Activated CD8-positive, alpha-beta memory T cell treated with anti-CD3 and anti-CD28 coated beads, Interleukin-2, amount 10 ng/mL, durations not matched to agents 7 days and 5 days (primary cell): Measurements from ENCODE around the gene CFDP1. TPM values are rescaled to one million over a fixed set of nuclear protein-coding genes. Genes with fewer than 3 reads are reported as not detected.

Experiments
- ATAC-seq: fragments of 150-1000 bp; cut with Tn5 transposase; one replicate; pipeline ENCODE4 v1.10.0; 2021; ENCODE audit warnings: moderate library complexity
- CTCF ChIA-PET: fragments of 350-600 bp; sonication (Branson Sonifier 250); formaldehyde crosslinking; loops from one replicate; lab custom pipeline; 2021; ENCODE audit warnings: antibody characterized with exemption; lab: Charles Lee
- DNase-seq: peaks from one replicate; pipeline ENCODE4 v3.0.0-alpha.2; 2020
- H3K27ac Mint-ChIP-seq: one replicate; pipeline ENCODE4 v1.8.0; 2021; ENCODE audit warnings: mild to moderate bottlenecking, mixed read lengths
- H3K27me3 Mint-ChIP-seq: one replicate; pipeline ENCODE4 v1.8.0; 2021; ENCODE audit warnings: mixed read lengths
- H3K36me3 Mint-ChIP-seq: one replicate; pipeline ENCODE4 v1.8.0; 2021; ENCODE audit warnings: mild to moderate bottlenecking, mixed read lengths
- H3K4me1 Mint-ChIP-seq: one replicate; pipeline ENCODE4 v1.8.0; 2021; ENCODE audit warnings: mixed read lengths
- H3K4me3 Mint-ChIP-seq: one replicate; pipeline ENCODE4 v1.8.0; 2021; ENCODE audit warnings: mild to moderate bottlenecking, moderate library complexity, mixed read lengths
- H3K9me3 Mint-ChIP-seq: one replicate; pipeline ENCODE4 v1.8.0; 2022; ENCODE audit warnings: low read depth, mixed read lengths
- total RNA-seq, 2 experiments: library from RNA; stranded (reverse); gene quantifications; one replicate each; pipeline ENCODE4 v1.2.3, GENCODE V29; 2021

Gene CFDP1
- total RNA-seq, 2 experiments from 2014 or later = 31.4 to 44.0 TPM

DNA sequence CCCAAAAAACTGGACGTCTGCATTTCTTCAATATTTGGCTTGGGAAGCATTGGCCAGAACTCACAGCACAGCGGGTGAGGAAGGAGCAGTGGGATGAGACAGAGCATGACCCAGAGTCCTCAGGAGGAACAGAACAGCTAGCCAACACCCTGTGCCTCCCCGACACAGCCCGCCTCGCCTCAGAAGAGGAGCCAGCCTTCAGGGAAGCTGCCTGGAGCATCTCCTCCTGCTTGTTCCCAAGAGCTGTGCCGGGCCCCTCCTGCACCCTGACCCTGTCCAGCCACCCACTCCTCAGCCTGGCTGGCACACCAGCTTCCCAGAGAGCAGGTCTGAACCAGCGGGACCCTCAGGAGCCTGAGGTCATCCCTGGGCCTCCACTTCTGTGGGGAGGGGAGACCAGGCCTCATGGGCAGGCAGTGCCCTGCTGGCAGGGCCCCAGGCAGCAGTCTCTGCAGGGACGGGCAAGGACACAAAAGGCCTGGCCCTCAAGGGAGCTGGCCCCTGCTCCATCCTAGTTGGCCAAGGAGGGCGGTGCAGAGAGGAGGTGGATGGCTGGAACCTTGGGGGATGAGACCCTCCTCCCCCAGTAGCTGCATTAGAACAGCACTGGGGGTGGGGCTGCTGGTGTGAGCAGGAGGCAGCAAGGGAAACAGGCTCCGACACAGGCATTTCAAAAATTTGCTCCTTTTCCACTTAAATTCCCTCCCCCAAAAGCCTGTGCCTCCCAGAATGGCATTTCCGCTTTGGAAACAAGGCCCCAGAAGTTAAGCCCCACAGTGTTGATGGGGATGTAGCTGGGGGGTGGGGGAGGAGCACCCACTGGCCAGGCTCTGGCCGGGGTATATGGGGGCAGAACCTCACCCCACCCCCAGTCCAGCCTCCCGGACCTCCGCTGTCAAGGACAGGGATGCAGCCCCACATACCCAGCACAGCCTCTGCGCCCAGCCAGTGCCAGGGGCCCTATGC lies 180.1 kb downstream of the CFDP1 start:
- DNase-seq = no peak
- CTCF ChIA-PET = interaction anchor here (1.4 kb wide), 1 partner anchor 54 kb away, joined by 4 read pairs; no protein-coding TSS in a partner anchor
- ATAC-seq = no peak
- no peak overlapping the region for H3K27ac Mint-ChIP-seq
- H3K4me1 Mint-ChIP-seq = no peaks in the 10 kb centered on the region
- H3K27me3 Mint-ChIP-seq = peaks cover 57% of the 10 kb centered on the region
- H3K36me3 Mint-ChIP-seq = no peaks in the 10 kb centered on the region
- no peak overlapping the region for H3K4me3 Mint-ChIP-seq
- H3K9me3 Mint-ChIP-seq = no peaks in the 10 kb centered on the region

DNA sequence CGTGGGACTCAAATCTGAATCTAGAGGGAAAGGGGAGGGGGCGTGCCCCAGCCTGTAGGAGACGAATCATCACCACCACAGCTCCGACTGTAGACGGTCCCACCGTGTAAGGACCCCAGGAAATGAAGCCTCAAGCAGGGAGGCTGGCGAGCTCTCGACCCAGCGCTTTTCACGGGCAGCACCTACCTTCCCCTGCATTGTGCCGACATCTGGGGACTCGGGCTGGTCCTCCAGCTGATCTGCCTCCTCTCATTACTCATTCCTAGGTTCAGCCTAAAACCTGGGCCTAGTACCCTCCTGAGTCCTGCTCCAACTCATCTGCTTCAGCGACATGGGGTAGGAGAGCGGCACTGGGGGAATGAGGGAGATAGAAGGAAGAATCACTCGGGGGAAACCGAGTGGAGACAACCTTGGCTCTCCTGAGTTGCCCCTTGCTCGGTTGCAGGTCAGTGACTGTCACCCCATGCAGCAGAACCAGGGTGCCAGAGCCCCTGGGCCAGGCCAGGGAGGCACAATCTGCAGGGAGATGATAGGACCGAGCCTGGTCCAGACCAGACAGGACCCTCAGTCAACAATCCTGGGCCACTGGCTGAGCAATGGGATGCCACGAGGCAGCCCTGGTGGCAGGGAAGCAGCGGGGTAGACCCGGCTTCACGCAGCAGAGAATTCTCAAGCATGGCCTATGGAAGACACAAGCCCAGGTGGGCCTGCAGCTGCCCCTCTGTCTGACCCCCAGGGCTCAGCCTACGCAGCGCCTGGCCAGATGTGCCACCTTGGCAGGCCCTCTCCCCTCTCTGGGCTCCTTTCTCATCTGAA lies 181.0 kb downstream of the CFDP1 start:
- CTCF ChIA-PET = no interaction called here
- peaks cover 59% of the 10 kb centered on the region for H3K27me3 Mint-ChIP-seq
- H3K9me3 Mint-ChIP-seq = no peaks in the 10 kb centered on the region
- H3K4me3 Mint-ChIP-seq = no peak overlapping the region
- H3K4me1 Mint-ChIP-seq = no peaks in the 10 kb centered on the region
- DNase-seq = no peak
- H3K27ac Mint-ChIP-seq = no peak overlapping the region
- H3K36me3 Mint-ChIP-seq = no peaks in the 10 kb centered on the region
- no peak for ATAC-seq

DNA sequence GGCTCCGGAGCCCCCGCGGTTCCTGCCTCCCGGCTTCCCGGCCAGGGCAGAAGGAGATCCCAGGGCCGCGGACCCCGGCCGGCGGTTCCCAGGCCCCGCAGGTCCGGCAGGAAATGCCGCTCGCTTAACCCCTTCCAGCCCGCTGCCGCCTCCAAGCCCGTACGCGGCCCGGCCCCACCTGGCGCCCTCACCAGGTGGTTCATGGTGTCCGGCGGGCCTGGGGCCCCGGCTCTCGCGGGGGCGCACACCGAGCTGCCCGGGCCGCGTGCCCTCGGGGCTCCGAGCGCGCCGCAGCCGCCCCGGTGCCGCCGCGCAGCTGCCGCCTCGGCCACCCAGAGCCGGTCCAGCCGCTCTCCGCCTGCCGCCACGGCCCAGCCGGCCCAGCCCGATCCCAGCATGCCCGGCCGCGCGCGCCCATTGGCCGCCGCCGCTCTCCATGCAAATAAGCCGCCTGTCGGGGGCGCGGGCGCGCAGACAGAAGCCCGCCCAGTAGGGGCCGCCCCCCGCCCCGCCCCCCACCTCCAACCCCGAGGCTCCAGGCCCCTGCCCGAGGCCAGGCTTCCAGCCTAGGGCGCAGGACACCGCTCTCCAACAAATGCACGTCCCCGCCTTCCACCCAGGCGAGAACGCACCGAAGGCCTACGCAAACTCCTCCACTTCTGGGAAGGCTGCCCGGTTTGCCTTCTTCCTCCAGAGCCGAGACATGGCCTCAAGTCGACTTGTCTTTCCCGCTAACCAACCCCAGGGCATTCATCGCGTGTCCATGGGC lies 181.8 kb downstream of the CFDP1 start, which contains the start of gene BCAR1:
BCAR1 (minus strand) TSS at position 345 of the 769 bp plus-strand sequence; CDS start at position 203, 142 bp downstream.
- Mint-ChIP-seq H3K27ac (no peak within 1 kb of the TSS), H3K27me3 (peaks cover 59% of the 10 kb centered on the region), H3K9me3 (no peaks in the 10 kb centered on the region), H3K4me1 (no peaks in the 10 kb centered on the region), H3K36me3 (no peaks in the 10 kb centered on the region), H3K4me3 (no peak within 1 kb of the TSS)
- ATAC-seq (peak; percentile 46), DNase-seq (no peak)
- CTCF ChIA-PET = no interaction called here

DNA sequence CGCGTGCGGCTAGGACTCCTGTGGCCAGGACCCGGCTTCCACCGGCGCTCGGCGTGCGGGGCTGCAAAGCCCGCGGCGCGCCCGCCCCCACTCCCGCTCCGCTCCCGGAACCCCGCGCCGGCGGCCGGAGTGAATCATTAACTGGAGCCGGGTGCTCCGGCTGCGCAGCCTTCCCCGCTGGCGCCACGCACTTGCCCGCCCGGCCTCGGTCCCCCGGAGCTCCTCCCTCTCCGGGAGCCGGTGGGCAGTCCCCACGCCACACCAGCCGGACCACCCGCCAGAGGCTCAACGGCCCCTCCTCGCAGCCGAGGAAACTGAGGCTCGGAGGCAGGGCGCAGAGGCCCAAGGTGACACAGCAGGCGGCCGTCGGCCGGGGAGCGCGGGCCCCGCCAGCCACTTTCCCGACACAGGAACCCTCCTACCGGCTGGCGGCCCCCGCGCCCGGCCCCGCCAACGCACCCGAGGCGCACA lies 182.5 kb downstream of the CFDP1 start:
- no peak overlapping the region for H3K4me3 Mint-ChIP-seq
- no peaks in the 10 kb centered on the region for H3K4me1 Mint-ChIP-seq
- peaks cover 59% of the 10 kb centered on the region for H3K27me3 Mint-ChIP-seq
- H3K27ac Mint-ChIP-seq = no peak overlapping the region
- H3K9me3 Mint-ChIP-seq = no peaks in the 10 kb centered on the region
- H3K36me3 Mint-ChIP-seq = no peaks in the 10 kb centered on the region
- ATAC-seq = no peak
- CTCF ChIA-PET = interaction anchor here (1.9 kb wide), 1 partner anchor 17 kb away, joined by 11 read pairs; no protein-coding TSS in a partner anchor
- no peak for DNase-seq

DNA sequence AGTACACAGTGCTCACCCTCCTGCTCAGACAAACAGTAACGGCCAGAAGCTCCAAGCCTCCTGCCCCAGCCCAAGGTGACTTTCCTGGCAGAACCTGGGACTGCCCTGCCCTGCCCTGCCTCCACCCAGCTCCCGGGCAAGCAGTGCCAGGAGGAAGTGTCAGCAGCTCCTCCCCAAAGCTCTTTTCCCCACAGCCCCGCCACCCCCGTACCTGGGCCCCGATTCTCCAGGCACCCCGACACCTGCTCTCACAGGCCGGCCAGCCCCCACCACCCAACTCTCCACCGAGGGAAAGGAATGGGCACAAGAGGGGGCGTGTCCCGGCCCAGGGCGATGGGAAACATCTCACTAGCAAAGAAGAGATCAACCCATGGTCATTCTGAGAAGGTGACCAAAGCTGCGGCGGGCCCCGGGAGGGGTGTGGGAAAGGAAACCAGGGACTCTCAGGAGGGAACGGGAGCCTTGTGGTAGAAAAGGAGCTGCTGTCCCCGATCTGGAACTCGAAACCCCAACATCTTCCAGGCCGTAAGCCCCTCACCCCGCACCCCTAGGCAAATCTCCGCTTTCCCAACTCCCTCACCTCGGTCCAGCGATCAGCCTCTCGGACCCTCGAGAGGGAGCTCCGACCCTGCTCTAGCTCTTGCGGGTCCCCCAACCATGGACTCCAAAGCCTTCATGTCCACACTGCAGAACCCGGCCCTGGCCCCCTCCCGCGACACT lies 183.1 kb downstream of the CFDP1 start:
- ATAC-seq (no peak), DNase-seq (no peak)
- Mint-ChIP-seq H3K9me3 (no peaks in the 10 kb centered on the region), H3K36me3 (no peaks in the 10 kb centered on the region), H3K27ac (no peak overlapping the region), H3K27me3 (peaks cover 59% of the 10 kb centered on the region), H3K4me1 (no peaks in the 10 kb centered on the region), H3K4me3 (no peak overlapping the region)
- CTCF ChIA-PET = interaction anchor here (1.9 kb wide), 1 partner anchor 17 kb away, joined by 11 read pairs; no protein-coding TSS in a partner anchor

DNA sequence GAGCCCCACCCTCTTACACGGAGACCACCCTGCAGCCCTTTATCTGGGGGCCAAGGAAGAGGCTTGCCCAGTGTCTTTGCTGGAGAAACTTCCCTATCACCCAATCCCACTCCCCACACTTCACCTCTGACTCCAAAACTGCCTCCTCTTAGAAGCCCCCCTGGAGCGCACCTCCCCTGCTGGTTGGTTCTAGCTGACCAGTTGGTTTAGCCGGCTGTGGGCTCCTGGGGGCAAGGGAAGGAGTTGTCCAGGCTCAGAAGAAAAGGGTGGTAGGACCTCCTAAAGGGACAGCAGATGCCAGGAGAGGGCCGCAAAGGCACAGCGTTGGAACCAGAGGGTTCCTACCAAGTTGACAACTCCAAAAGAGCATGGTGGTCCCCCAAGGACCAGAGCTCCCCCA lies 183.9 kb downstream of the CFDP1 start:
- Mint-ChIP-seq H3K27me3 (peaks cover 51% of the 10 kb centered on the region), H3K4me3 (no peak overlapping the region), H3K4me1 (no peaks in the 10 kb centered on the region), H3K27ac (no peak overlapping the region), H3K36me3 (no peaks in the 10 kb centered on the region), H3K9me3 (no peaks in the 10 kb centered on the region)
- DNase-seq = no peak
- CTCF ChIA-PET = interaction anchor here (1.9 kb wide), 1 partner anchor 16 kb away, joined by 11 read pairs; no protein-coding TSS in a partner anchor
- no peak for ATAC-seq

DNA sequence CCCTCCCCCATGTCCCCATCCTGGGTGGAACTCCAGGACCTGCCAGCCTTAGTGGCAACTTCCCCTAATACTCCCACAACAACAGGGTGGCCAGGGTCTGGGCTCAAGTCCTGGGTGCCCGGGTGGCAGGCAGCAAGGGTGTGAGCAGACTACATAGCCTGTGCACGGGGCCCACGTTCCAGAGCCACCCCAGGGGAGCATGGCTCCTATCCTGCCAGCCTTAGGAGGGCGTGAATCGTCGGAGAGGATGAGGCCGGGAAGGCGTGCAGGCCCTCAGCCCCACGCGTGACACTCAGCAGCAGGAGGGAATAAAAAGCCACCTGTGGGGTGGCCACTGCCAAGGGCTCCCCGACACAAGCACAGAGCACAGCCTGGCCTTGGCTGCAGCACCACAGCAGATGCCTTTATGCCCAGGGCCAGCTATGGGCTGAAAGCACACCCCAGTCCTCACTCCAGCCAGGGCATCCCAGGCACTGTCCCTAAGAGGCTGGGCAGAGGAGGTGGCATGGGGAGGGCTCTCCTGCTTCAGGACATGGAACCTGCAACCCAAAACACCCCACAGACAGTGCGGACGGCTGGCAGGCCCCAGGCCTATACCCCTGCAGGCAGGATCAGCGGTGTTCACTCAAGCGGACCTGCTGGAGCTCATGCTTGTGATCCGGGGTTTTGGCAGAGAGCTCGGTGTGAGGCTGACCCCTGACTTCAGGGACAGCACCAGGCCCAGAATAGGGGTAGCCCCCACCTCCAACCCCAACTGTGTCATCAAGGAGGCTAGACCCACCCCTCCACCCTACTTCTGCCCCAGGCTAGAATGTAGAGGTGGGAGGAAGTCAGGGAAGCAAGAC lies 184.5 kb downstream of the CFDP1 start:
- DNase-seq (no peak), ATAC-seq (no peak)
- H3K27me3 Mint-ChIP-seq = peaks cover 47% of the 10 kb centered on the region
- CTCF ChIA-PET = interaction anchor here (1.6 to 1.9 kb wide), 2 partner anchors 15 kb away, joined by 3 to 11 read pairs; no protein-coding TSS in a partner anchor
- no peaks in the 10 kb centered on the region for H3K36me3 Mint-ChIP-seq
- H3K4me3 Mint-ChIP-seq = no peak overlapping the region
- no peaks in the 10 kb centered on the region for H3K9me3 Mint-ChIP-seq
- no peak overlapping the region for H3K27ac Mint-ChIP-seq
- H3K4me1 Mint-ChIP-seq = no peaks in the 10 kb centered on the region

DNA sequence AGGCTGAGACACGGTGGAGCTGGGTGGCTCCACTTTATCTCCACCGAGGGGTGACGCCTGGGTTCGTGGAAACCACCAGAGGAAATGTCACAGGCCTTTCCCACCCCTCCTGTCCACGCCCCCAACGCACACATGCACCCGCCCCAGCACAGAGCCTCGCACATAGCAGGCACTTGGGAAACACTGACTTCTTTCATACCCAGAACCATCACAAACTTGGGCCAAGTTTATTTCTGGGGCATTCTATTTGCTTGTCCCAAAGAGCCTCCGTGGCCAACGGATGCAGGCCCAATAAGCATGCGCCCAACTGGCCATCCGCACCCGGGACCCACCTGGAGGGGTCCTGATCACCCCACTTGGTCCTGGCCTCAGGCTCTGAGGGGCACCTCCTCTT lies 185.2 kb downstream of the CFDP1 start:
- CTCF ChIA-PET = interaction anchor here (0.8 to 1.6 kb wide), 2 partner anchors 14 to 15 kb away, joined by 3 read pairs; no protein-coding TSS in a partner anchor
- peaks cover 41% of the 10 kb centered on the region for H3K27me3 Mint-ChIP-seq
- ATAC-seq (no peak), DNase-seq (no peak)
- H3K36me3 Mint-ChIP-seq = no peaks in the 10 kb centered on the region
- H3K9me3 Mint-ChIP-seq = no peaks in the 10 kb centered on the region
- no peak overlapping the region for H3K4me3 Mint-ChIP-seq
- no peaks in the 10 kb centered on the region for H3K4me1 Mint-ChIP-seq
- H3K27ac Mint-ChIP-seq = no peak overlapping the region

DNA sequence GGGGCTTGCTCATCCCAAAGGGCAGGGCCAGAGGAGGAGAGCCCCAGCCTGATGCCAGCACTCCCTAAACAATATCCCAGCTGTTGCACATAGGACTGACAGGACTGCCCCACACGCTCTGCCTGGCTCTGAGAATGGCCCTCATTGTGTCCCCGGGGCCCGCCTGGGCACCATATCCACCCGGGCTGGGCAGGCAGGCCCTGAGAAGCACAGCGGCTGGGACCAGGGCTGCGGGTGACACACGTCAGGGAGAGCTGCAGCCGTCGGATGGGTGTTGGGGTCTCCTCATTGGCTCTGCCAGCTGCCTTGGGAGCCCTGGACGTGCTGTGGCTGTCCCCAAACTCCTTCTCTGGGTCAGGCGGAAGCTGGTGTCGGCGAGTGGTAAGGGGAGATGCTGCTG lies 186.1 kb downstream of the CFDP1 start:
- Mint-ChIP-seq H3K4me3 (no peak overlapping the region), H3K36me3 (no peaks in the 10 kb centered on the region), H3K9me3 (no peaks in the 10 kb centered on the region), H3K4me1 (no peaks in the 10 kb centered on the region), H3K27me3 (peaks cover 32% of the 10 kb centered on the region), H3K27ac (no peak overlapping the region)
- ATAC-seq (no peak), DNase-seq (no peak)
- CTCF ChIA-PET = interaction anchor here (0.5 to 1.6 kb wide), 2 partner anchors 14 to 37 kb away, joined by 3 read pairs; no protein-coding TSS in a partner anchor

DNA sequence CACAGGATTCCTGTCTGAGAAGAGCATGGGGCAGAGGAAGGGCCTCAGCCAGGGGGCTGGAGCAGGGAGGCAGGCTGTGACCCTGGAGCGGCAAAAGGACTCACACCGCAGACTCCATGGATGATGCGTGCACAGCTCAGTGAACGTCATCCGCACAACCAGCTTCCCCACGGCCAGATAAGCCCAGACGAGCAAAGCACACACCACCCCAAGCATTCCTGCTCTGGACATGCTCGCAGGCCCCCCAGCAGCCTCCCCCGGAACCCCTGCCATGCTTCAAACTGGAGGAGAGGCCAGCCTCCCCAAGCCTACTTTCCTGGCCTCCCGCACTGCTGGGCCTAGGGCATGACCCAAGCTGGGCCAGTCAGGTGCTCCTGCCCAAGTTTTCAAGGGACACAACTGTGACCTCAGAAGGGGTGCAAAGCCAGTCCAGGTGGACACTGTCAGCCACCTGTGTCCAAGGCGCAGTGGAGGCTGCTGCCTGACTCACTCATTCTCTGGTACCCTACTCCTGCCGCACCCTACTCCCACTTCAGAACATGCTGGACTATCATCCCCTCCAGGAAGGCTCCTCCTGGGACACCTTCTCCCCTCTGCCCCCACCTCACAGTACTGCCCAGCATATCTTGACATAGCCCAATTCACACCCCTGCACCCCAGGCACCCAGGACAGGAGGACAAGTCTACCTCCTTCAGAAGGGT lies 186.6 kb downstream of the CFDP1 start:
- Mint-ChIP-seq H3K27me3 (peaks cover 26% of the 10 kb centered on the region), H3K27ac (no peak overlapping the region), H3K4me1 (no peaks in the 10 kb centered on the region), H3K9me3 (no peaks in the 10 kb centered on the region), H3K36me3 (no peaks in the 10 kb centered on the region), H3K4me3 (no peak overlapping the region)
- no peak for ATAC-seq
- DNase-seq = no peak
- CTCF ChIA-PET = interaction anchor here (0.9 kb wide), 1 partner anchor 13 kb away, joined by 3 read pairs; no protein-coding TSS in a partner anchor
